K562 (cell line): Measurements from ENCODE around the gene GTF2I. TPM values are rescaled to one million over a fixed set of nuclear protein-coding genes. Genes with fewer than 3 reads are reported as not detected.
"Not testable (repeated sequence)": the region's sequence is repeated elsewhere in the genome, so short reads cannot be mapped to it uniquely, and the experiment has no call there.

Source experiments
- ATAC-seq: fragments of 200-7000 bp; cut with Tn5 transposase; 3 replicates; pipeline ENCODE4 v1.9.1; 2020; ENCODE audit warnings: moderate library complexity
- BruUV-seq: library from RNA; stranded (reverse); fragments of 400-500 nt; replicated peaks from 2 replicates; lab custom pipeline; 2021; lab: Mats Ljungman, UMichigan
- CTCF ChIA-PET: fragments of 300-600 bp; formaldehyde crosslinking; extraction: SDS; loops from one replicate; lab custom pipeline; 2021; ENCODE audit warnings: low intra/inter-chr PET ratio; lab: Yijun Ruan, JAX
- POLR2A ChIA-PET: fragments of 300-600, 350-650 bp; sonication (Branson Sonifier 250); formaldehyde crosslinking; extraction: SDS; loops from one replicate; lab custom pipeline; 2021; ENCODE audit warnings: antibody characterized with exemption, inconsistent platforms; lab: Yijun Ruan, JAX
- DNase-seq, 4 experiments: peaks; one replicate each; pipeline versions ENCODE4 v3.0.0 to v3.0.0-alpha.2; 2011 to 2018; ENCODE audit warnings: low spot score in 3 of 4, mixed read lengths in 3 of 4; ENCODE audit errors: extremely low read depth in 1 of 4
- FAIRE-seq: peaks from 2 replicates; lab custom pipeline; 2011; peaks lifted over from hg19 to GRCh38; lab: Jason Lieb, UNC
- H2AFZ ChIP-seq: 2 replicates; pipeline ENCODE4 v1.6.0; 2011; ENCODE audit warnings: low read depth, low read length, control low read depth, inconsistent platforms
- H3K27ac ChIP-seq: fragments of 200-600 bp; 3 replicates; pipeline ENCODE4 v1.8.0; 2011; ENCODE audit warnings: low read depth, mild to moderate bottlenecking, control low read depth, inconsistent platforms, low read length, moderate library complexity, mixed read lengths; ENCODE audit errors: extremely low read depth
- H3K27me3 ChIP-seq, 2 experiments: fragments of 300-600 bp in 1 of 2; 2 replicates in 1 of 2; 3 replicates in 1 of 2; pipeline versions ENCODE4 v1.6.0 to v1.8.0; 2011; ENCODE audit warnings: inconsistent platforms in 2 of 2, low read length in 2 of 2, mild to moderate bottlenecking in 1 of 2, mixed read lengths in 1 of 2, moderate library complexity in 1 of 2; ENCODE audit not compliant: control insufficient read depth in 2 of 2, insufficient read depth in 2 of 2
- H3K36me3 ChIP-seq: fragments of 300-600 bp; 3 replicates; pipeline ENCODE4 v1.8.0; 2011; ENCODE audit warnings: mild to moderate bottlenecking, low read length, inconsistent platforms; ENCODE audit not compliant: control insufficient read depth, insufficient read depth
- H3K4me1 ChIP-seq, 2 experiments: fragments of 200-600 bp in 1 of 2; replicated peaks in 1 of 2; 2 replicates in 1 of 2; 3 replicates in 1 of 2; pipeline versions ENCODE4 v1.5.1 to v1.8.0; 2011; ENCODE audit warnings: inconsistent platforms in 2 of 2, low read length in 2 of 2, mild to moderate bottlenecking in 1 of 2, mixed read lengths in 1 of 2, moderate library complexity in 1 of 2; ENCODE audit not compliant: control insufficient read depth in 2 of 2, insufficient read depth in 2 of 2
- H3K4me2 ChIP-seq: 2 replicates; pipeline ENCODE4 v1.6.1; 2011; ENCODE audit warnings: low read length, control low read depth, inconsistent platforms, mixed read lengths; ENCODE audit not compliant: insufficient read depth
- H3K4me3 ChIP-seq: fragments of 200-600 bp; sonication (generic), shearing (Covaris generic); 2 replicates; pipeline ENCODE4 v1.5.1; 2016; ENCODE audit warnings: control low read depth, inconsistent platforms
- H3K79me2 ChIP-seq: fragments of 200-600 bp; 3 replicates; pipeline ENCODE4 v1.8.0; 2011; ENCODE audit warnings: low read length, inconsistent platforms; ENCODE audit not compliant: control insufficient read depth, insufficient read depth
- H3K9ac ChIP-seq, 2 experiments: 2 replicates each; pipeline versions ENCODE4 v1.6.0 to v1.6.1; 2011; ENCODE audit warnings: low read depth in 2 of 2, low read length in 2 of 2, control low read depth in 1 of 2, inconsistent platforms in 1 of 2, mild to moderate bottlenecking in 1 of 2, mixed read lengths in 1 of 2; ENCODE audit not compliant: insufficient read depth in 1 of 2
- H3K9me1 ChIP-seq: one replicate; pipeline ENCODE4 v1.6.0; 2011; ENCODE audit warnings: inconsistent platforms, mild to moderate bottlenecking, low read length, moderate library complexity; ENCODE audit not compliant: control insufficient read depth, insufficient read depth
- H3K9me3 ChIP-seq: replicated peaks from 2 replicates; pipeline ENCODE4 v1.5.1; 2011; ENCODE audit warnings: low read depth, low read length, inconsistent platforms; ENCODE audit not compliant: control insufficient read depth, insufficient read depth
- H4K20me1 ChIP-seq: replicated peaks from 2 replicates; pipeline ENCODE4 v1.6.1; 2011; ENCODE audit warnings: low read length, inconsistent platforms, mixed read lengths; ENCODE audit not compliant: control insufficient read depth, insufficient read depth
- DACH1 ChIP-seq: fragments of 450-650 bp; IDR thresholded peaks from 2 replicates; pipeline ENCODE4 v1.6.1; 2018; ENCODE audit not compliant: partially characterized antibody
- DEAF1 ChIP-seq: fragments of 450-650 bp; formaldehyde crosslinking; IDR thresholded peaks from 2 replicates; pipeline ENCODE4 v1.4.0; 2020; ENCODE audit warnings: mild to moderate bottlenecking, moderate library complexity
- HMGXB4 ChIP-seq: sonication (generic); formaldehyde crosslinking; IDR thresholded peaks from 2 replicates; pipeline ENCODE4 v1.8.1; 2023; ENCODE audit warnings: mild to moderate bottlenecking, missing genetic modification reagents
- KAT7 ChIP-seq: sonication (generic); formaldehyde crosslinking; IDR thresholded peaks from 2 replicates; pipeline ENCODE4 v1.8.0; 2022; ENCODE audit warnings: missing genetic modification reagents, mild to moderate bottlenecking, borderline replicate concordance
- KLF13 ChIP-seq: fragments of 450-650 bp; IDR thresholded peaks from 2 replicates; pipeline ENCODE4 v1.6.1; 2016; ENCODE audit warnings: missing genetic modification characterization, low read depth, mild to moderate bottlenecking, missing compliant biosample characterization, moderate library complexity, borderline replicate concordance
- PTRF ChIP-seq: fragments of 450-650 bp; IDR thresholded peaks from 2 replicates; pipeline ENCODE4 v1.6.1; 2016; ENCODE audit warnings: mild to moderate bottlenecking, missing genetic modification characterization, missing compliant biosample characterization
- SETDB1 ChIP-seq: IDR thresholded peaks from one replicate; pipeline ENCODE4 v1.6.1; 2012; ENCODE audit warnings: low read length, control low read depth, inconsistent platforms
- ZBTB2 ChIP-seq: fragments of 450-650 bp; IDR thresholded peaks from 2 replicates; pipeline ENCODE4 v1.6.1; 2016; ENCODE audit warnings: antibody characterized with exemption
- ZNF133 ChIP-seq: fragments of 250-450 bp; sonication (Bioruptor Pico); IDR thresholded peaks from 2 replicates; pipeline ENCODE4 v1.4.0; 2020; ENCODE audit warnings: mild to moderate bottlenecking
- ZNF274 ChIP-seq: IDR thresholded peaks from 2 replicates; pipeline ENCODE4 v1.6.1; 2011; ENCODE audit warnings: low read depth, mild to moderate bottlenecking, low read length, moderate library complexity, borderline replicate concordance
- ZNF445 ChIP-seq: fragments of 250-450 bp; sonication (Bioruptor Pico); IDR thresholded peaks from 2 replicates; pipeline ENCODE4 v1.4.0; 2020; ENCODE audit warnings: low read depth, mild to moderate bottlenecking, moderate library complexity
- WGBS: fragments of 100-300 bp; shearing (Covaris generic); methylation state at CpG from one replicate; pipeline ENCODE4 v1.1.6; 2016; ENCODE audit warnings: low coverage, mixed read lengths; ENCODE audit not compliant: insufficient coverage; ENCODE audit errors: missing lambda C conversion rate; 5-methylcytosine and 5-hydroxymethylcytosine counted together
- in situ Hi-C: fragments of 300-500 bp; cut with MboI; formaldehyde crosslinking; loops from 4 replicates; pipeline ENCODE4 v1.15.0; 2018; ENCODE audit warnings: inconsistent platforms, mixed read lengths
- intact Hi-C: fragments of 100-400 bp; cut with micrococcal nuclease; formaldehyde crosslinking; loops from 2 replicates; pipeline ENCODE4 v1.14.2; 2022
- polyA plus RNA-seq, 8 experiments: library from polyadenylated mRNA; depleted of rRNA in 4 of 8; stranded (reverse) in 5 of 8; unstranded in 3 of 8; fragments of >200 nt; fragmentation: Nextera tagmentation in 2 of 8; fragmentation: Illumina TruSeq in 1 of 8; extraction: Ambion mirVana in 2 of 8; extraction: Trizol in 1 of 8; gene quantifications; 2 replicates each; pipeline versions ENCODE4 v1.2.1 to v1.2.3, GENCODE V29; 2011 to 2014; ENCODE audit warnings: inconsistent platforms in 1 of 8, missing spikeins in 1 of 8
- total RNA-seq, 7 experiments: library from RNA; depleted of rRNA in 6 of 7; stranded (reverse); fragments of >200 nt in 6 of 7; fragmentation: Illumina TruSeq in 2 of 7; extraction: Trizol in 2 of 7; gene quantifications; 2 replicates each; pipeline versions ENCODE4 v1.2.1 to v1.2.3, GENCODE V29; 2011 to 2021; ENCODE audit warnings: low replicate concordance in 1 of 7

The GTF2I gene
- total and polyA plus RNA-seq, 9 of the 15 experiments (the other 6 are each of a cell fraction or from before 2014, with no cell fraction given): 8.4 to 161 (median 90.0) TPM

- BruUV-seq: no TSS peak
- in situ Hi-C loops: loop anchor here (10.0 kb wide), 1 partner anchor 1542 kb away; no protein-coding TSS in a partner anchor
- Histone ChIP-seq H3K9ac (no peak overlapping the region), H3K4me1 (no peaks in the 10 kb centered on the region), H4K20me1 (no peaks in the 10 kb centered on the region), H3K9me1 (no peaks in the 10 kb centered on the region), H3K4me2 (no peak overlapping the region), H3K4me3 (no peak overlapping the region)
- 90% methylated on average over 8 of the region's 8 CpGs for WGBS
- TF ChIP-seq SETDB1: no peak
- TF ChIP-seq ZNF445: no peak
- TF ChIP-seq PTRF (tag): no peak
- TF ChIP-seq KLF13 (tag): no peak
- TF ChIP-seq KAT7: no peak
- TF ChIP-seq ZNF133: no peak
- TF ChIP-seq ZBTB2: peak; percentile 26; the same call in 1 of the 2 replicates
- TF ChIP-seq DEAF1 (CRISPR knock-in tag): no peak
- TF ChIP-seq HMGXB4 (CRISPR knock-in tag): no peak
- peak; percentile 93 for TF ChIP-seq DACH1
- TF ChIP-seq ZNF274: no peak
- TF ChIP-seq, all 486 proteins: peak for 2
- ChIA-PET POLR2A (no interaction called here), CTCF (no interaction called here)
- H2AFZ ChIP-seq: no peak overlapping the region
- intact Hi-C loops: no loop called here
- no peaks in the 10 kb centered on the region for H3K9me3 ChIP-seq
- peaks cover 27% of the 10 kb centered on the region; the same call in 2 of the 3 replicates for H3K36me3 ChIP-seq
- ATAC-seq (no peak), FAIRE-seq (no peak), DNase-seq (no peak)
- H3K27me3 ChIP-seq: no peaks in the 10 kb centered on the region
- H3K79me2 ChIP-seq: no peaks in the 10 kb centered on the region
- no peak overlapping the region for H3K27ac ChIP-seq
These were observed 69.0 kb downstream of the GTF2I start for GRCh38 chr7:74726309-74727101.

- in situ Hi-C loops: loop anchor here (10.0 kb wide), 1 partner anchor 1544 kb away; no protein-coding TSS in a partner anchor
- H3K36me3 ChIP-seq: peaks cover 13% of the 10 kb centered on the region; the same call in 2 of the 3 replicates
- H4K20me1 ChIP-seq, H3K27me3 ChIP-seq, H3K9ac ChIP-seq, H3K9me1 ChIP-seq, H3K4me3 ChIP-seq, POLR2A ChIA-PET, intact Hi-C loops, H3K27ac ChIP-seq, H2AFZ ChIP-seq, FAIRE-seq, H3K79me2 ChIP-seq, CTCF ChIA-PET, H3K4me1 ChIP-seq, H3K9me3 ChIP-seq, BruUV-seq, DNase-seq, H3K4me2 ChIP-seq: not testable (repeated sequence)
- no CpG with 5 or more reads among the region's 10 CpGs for WGBS
- ATAC-seq: peak; percentile 93
These were observed 71.2 kb downstream of the GTF2I start for GRCh38 chr7:74728686-74729085.
